HEK293 (cell line): ENCODE results near the gene POLR3A.

Experiments used
- CTCF ChIA-PET: fragments of 350-600 bp; formaldehyde crosslinking; extraction: SDS; loops from one replicate; lab custom pipeline; 2021; ENCODE audit warnings: antibody characterized with exemption; lab: Yijun Ruan, JAX
- POLR2A ChIA-PET: fragments of 300-600 bp; formaldehyde crosslinking; extraction: SDS; loops from one replicate; lab custom pipeline; 2020; ENCODE audit warnings: antibody characterized with exemption, inconsistent platforms; lab: Yijun Ruan, JAX
- H3K27ac ChIP-seq: fragments of 200-500 bp; sonication (Bioruptor generic); 2 replicates; pipeline ENCODE4 v1.5.1; 2014; ENCODE audit warnings: low read depth, low read length, control low read depth, inconsistent platforms; ENCODE audit errors: extremely low read depth
- H3K36me3 ChIP-seq, 2 experiments: fragments of 200-500 bp in 1 of 2; sonication (Bioruptor generic) in 1 of 2; 1 replicate in 1 of 2; 2 replicates in 1 of 2; pipeline ENCODE4 v1.5.1; 2014 to 2017; ENCODE audit warnings: inconsistent platforms in 2 of 2, low read length in 2 of 2; ENCODE audit not compliant: control insufficient read depth in 2 of 2, insufficient read depth in 1 of 2
- H3K4me1 ChIP-seq: fragments of 200-500 bp; sonication (Bioruptor generic); 2 replicates; pipeline ENCODE4 v1.5.1; 2014; ENCODE audit warnings: mild to moderate bottlenecking, low read length, inconsistent platforms; ENCODE audit not compliant: control insufficient read depth, insufficient read depth
- H3K4me3 ChIP-seq: 2 replicates; pipeline ENCODE4 v1.5.1; 2011; ENCODE audit warnings: low read depth, mild to moderate bottlenecking, control low read depth, low read length, moderate library complexity
- H3K9me3 ChIP-seq: fragments of 200-500 bp; sonication (Bioruptor generic); 2 replicates; pipeline ENCODE4 v1.5.1; 2014; ENCODE audit warnings: low read depth, low read length, inconsistent platforms; ENCODE audit not compliant: control insufficient read depth, insufficient read depth
- BCL11A ChIP-seq: fragments of 450-650 bp; formaldehyde crosslinking; IDR thresholded peaks from 2 replicates; pipeline ENCODE4 v1.5.1; 2016; ENCODE audit warnings: low read depth, missing biosample characterization, missing genetic modification characterization
- KLF1 ChIP-seq: fragments of 450-650 bp; formaldehyde crosslinking; IDR thresholded peaks from 2 replicates; pipeline ENCODE4 v1.5.1; 2016; ENCODE audit warnings: missing biosample characterization, missing genetic modification characterization
- MEIS1 ChIP-seq: sonication (generic); formaldehyde crosslinking; IDR thresholded peaks from 2 replicates; pipeline ENCODE4 v1.8.1; 2022; ENCODE audit warnings: missing genetic modification reagents, mild to moderate bottlenecking, borderline replicate concordance
- RBAK ChIP-seq: fragments of 450-650 bp; formaldehyde crosslinking; IDR thresholded peaks from 2 replicates; pipeline ENCODE4 v1.5.1; 2016; ENCODE audit warnings: missing biosample characterization, missing genetic modification characterization
- SETDB1 ChIP-seq: IDR thresholded peaks from one replicate; pipeline ENCODE4 v1.6.1; 2017; ENCODE audit warnings: mild to moderate bottlenecking, low read length, moderate library complexity, mixed read lengths; ENCODE audit not compliant: insufficient read length
- TRIM28 ChIP-seq: IDR thresholded peaks from 2 replicates; pipeline ENCODE4 v1.6.1; 2011; ENCODE audit warnings: low read length, control low read depth, borderline replicate concordance
- YY2 ChIP-seq: fragments of 450-650 bp; formaldehyde crosslinking; IDR thresholded peaks from 2 replicates; pipeline ENCODE4 v1.5.1; 2016; ENCODE audit warnings: missing biosample characterization, missing genetic modification characterization
- ZBTB1 ChIP-seq: fragments of 450-650 bp; formaldehyde crosslinking; IDR thresholded peaks from 2 replicates; pipeline ENCODE4 v1.5.1; 2016; ENCODE audit warnings: missing biosample characterization, missing genetic modification characterization
- ZBTB21 ChIP-seq: fragments of 450-650 bp; formaldehyde crosslinking; IDR thresholded peaks from 2 replicates; pipeline ENCODE4 v1.5.1; 2017; ENCODE audit warnings: missing biosample characterization, missing genetic modification characterization
- ZNF121 ChIP-seq: fragments of 450-650 bp; formaldehyde crosslinking; IDR thresholded peaks from 2 replicates; pipeline ENCODE4 v1.5.1; 2016; ENCODE audit warnings: missing biosample characterization, missing genetic modification characterization
- ZNF169 ChIP-seq: fragments of 450-650 bp; formaldehyde crosslinking; IDR thresholded peaks from 2 replicates; pipeline ENCODE4 v1.5.1; 2016; ENCODE audit warnings: missing biosample characterization, missing genetic modification characterization
- ZNF23 ChIP-seq: fragments of 450-650 bp; formaldehyde crosslinking; IDR thresholded peaks from 2 replicates; pipeline ENCODE4 v1.5.1; 2016; ENCODE audit warnings: missing biosample characterization, missing genetic modification characterization, borderline replicate concordance
- ZNF514 ChIP-seq: fragments of 450-650 bp; formaldehyde crosslinking; IDR thresholded peaks from 2 replicates; pipeline ENCODE4 v1.5.1; 2016; ENCODE audit warnings: missing biosample characterization, missing genetic modification characterization
- ZNF549 ChIP-seq: fragments of 450-650 bp; IDR thresholded peaks from 2 replicates; pipeline ENCODE4 v1.5.1; 2018; ENCODE audit warnings: missing biosample characterization, missing genetic modification characterization, mild to moderate bottlenecking, inconsistent platforms, moderate library complexity
- ZNF658 ChIP-seq: fragments of 450-650 bp; formaldehyde crosslinking; IDR thresholded peaks from 2 replicates; pipeline ENCODE4; 2016; ENCODE audit warnings: missing biosample characterization, missing genetic modification characterization
- ZSCAN4 ChIP-seq: fragments of 450-650 bp; formaldehyde crosslinking; IDR thresholded peaks from 2 replicates; pipeline ENCODE4 v1.5.1; 2017; ENCODE audit warnings: missing biosample characterization, missing genetic modification characterization

POLR3A gene

GRCh38 chr10:77971804-77972144 is 57.5 kb downstream of the POLR3A start:
- H3K4me3 ChIP-seq, result no peak overlapping the region
- CTCF ChIA-PET, result interaction anchor here (0.6 to 1.1 kb wide), 2 partner anchors 14 to 165 kb away, joined by 3 to 4 read pairs; no protein-coding TSS in a partner anchor
- no peak overlapping the region for H3K27ac ChIP-seq
- H3K4me1 ChIP-seq, result no peaks in the 10 kb centered on the region
- TF ChIP-seq ZNF514 (tag by site-specific recombination), result no peak
- TF ChIP-seq KLF1, result no peak
- peak; percentile 80 for TF ChIP-seq ZNF121 (tag by site-specific recombination)
- POLR2A ChIA-PET, result no interaction called here
- no peaks in the 10 kb centered on the region for H3K9me3 ChIP-seq
- H3K36me3 ChIP-seq, result peaks cover 6 to 16% of the 10 kb centered on the region in 2 experiments

- H3K4me3 ChIP-seq, result no peak overlapping the region
- no peaks in the 10 kb centered on the region for H3K9me3 ChIP-seq
- CTCF ChIA-PET, result interaction anchor here (0.6 to 1.1 kb wide), 3 partner anchors 15 to 165 kb away, joined by 3 to 5 read pairs (median 4); no protein-coding TSS in a partner anchor
- POLR2A ChIA-PET, result no interaction called here
- peak; percentile 58 for TF ChIP-seq SETDB1
- TF ChIP-seq ZBTB1 (tag by site-specific recombination), result no peak
- peak; percentile 47; the same call in 1 of the 2 replicates for TF ChIP-seq TRIM28
- peaks cover 4 to 10% of the 10 kb centered on the region in 2 experiments; a peak in 2 of 3 replicates for H3K36me3 ChIP-seq
- no peak overlapping the region for H3K27ac ChIP-seq
- no peaks in the 10 kb centered on the region for H3K4me1 ChIP-seq
Observed at GRCh38 chr10:77970869-77971803, 58.2 kb downstream of the POLR3A start.

GRCh38 chr10:77969114-77969513 is 60.2 kb downstream of the POLR3A start:
- POLR2A ChIA-PET, result no interaction called here
- CTCF ChIA-PET, result interaction anchor here (0.6 kb wide), 1 partner anchor 12 kb away, joined by 4 read pairs; no protein-coding TSS in a partner anchor
- no peaks in the 10 kb centered on the region for H3K4me1 ChIP-seq

GRCh38 chr10:77967611-77968022 is 61.7 kb downstream of the POLR3A start:
- no peaks in the 10 kb centered on the region for H3K4me1 ChIP-seq
- CTCF ChIA-PET, result interaction anchor here (0.6 kb wide), 1 partner anchor 266 kb away, joined by 3 read pairs; no protein-coding TSS in a partner anchor
- TF ChIP-seq ZNF23 (tag by site-specific recombination), result no peak
- no peak for TF ChIP-seq ZSCAN4 (tag by site-specific recombination)
- TF ChIP-seq ZNF121 (tag by site-specific recombination), result no peak

More at GRCh38 chr10:77969114-77969513, 60.2 kb downstream of the POLR3A start:
- Histone ChIP-seq H3K9me3 (no peaks in the 10 kb centered on the region), H3K36me3 (no peaks in the 10 kb centered on the region; a peak in 1 of 3 replicates), H3K27ac (no peak overlapping the region)
- no peak for TF ChIP-seq ZNF658 (tag by site-specific recombination)
- TF ChIP-seq YY2 (tag by site-specific recombination), result no peak
- TF ChIP-seq ZNF169 (tag by site-specific recombination), result no peak
- TF ChIP-seq RBAK, result no peak
- no peak for TF ChIP-seq MEIS1 (CRISPR knock-in tag)
- no peak for TF ChIP-seq ZBTB21 (tag by site-specific recombination)
- no peak for TF ChIP-seq BCL11A (tag by site-specific recombination)
- TF ChIP-seq ZNF549 (tag by site-specific recombination), result no peak
- TF ChIP-seq, all 188 proteins: peak for 0
- no peak overlapping the region for H3K4me3 ChIP-seq

More at GRCh38 chr10:77967611-77968022, 61.7 kb downstream of the POLR3A start:
- Histone ChIP-seq H3K36me3 (no peaks in the 10 kb centered on the region; a peak in 1 of 3 replicates), H3K9me3 (no peaks in the 10 kb centered on the region), H3K4me3 (no peak overlapping the region), H3K27ac (no peak overlapping the region)
- POLR2A ChIA-PET, result no interaction called here
